ENCODE results near the gene SAXO1. TPM values are rescaled to one million over a fixed set of nuclear protein-coding genes. Genes with fewer than 3 reads are reported as not detected.

The SAXO1 gene
- total and polyA plus RNA-seq, 4 donors = 0.08 to 0.20 (median 0.13) TPM

DNA sequence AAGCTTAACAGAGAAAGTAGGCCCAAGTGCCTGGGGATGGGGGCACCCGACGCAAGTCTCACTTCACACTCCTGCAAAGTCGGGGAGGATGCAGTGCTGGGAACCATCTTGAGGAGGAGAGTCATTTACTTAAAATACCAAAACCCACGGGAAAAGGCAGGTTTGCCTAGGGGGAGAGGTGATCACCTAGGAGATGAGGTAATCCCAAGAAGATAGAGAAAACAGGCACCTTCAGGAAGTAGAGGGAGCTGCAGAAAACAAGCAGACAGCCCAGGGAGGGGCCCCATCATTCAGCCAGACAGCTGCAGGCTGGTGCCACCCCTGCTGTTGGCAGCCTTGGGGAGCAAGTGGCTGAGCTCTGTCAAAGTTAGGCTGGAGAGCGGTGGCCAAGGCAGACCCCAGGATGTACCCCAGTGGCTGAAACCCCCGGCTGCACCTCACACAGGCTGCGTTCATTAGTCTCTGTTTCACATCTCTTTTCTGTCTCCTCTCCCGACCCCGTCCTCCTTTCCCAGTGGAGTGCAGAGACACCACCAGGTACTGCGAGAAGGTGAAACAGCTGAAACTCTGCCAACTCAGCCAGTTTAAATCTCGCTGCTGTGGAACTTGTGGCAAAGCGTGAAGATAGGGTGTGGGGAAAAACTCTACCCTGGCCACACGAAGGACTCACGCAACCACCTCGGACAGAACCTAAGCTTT is 124.9 kb downstream of the SAXO1 start:
- peaks cover 13% of the 10 kb centered on the region for H3K4me1 ChIP-seq (ENCODE audit: control insufficient read depth, insufficient read depth, low read length)
- no peak overlapping the region for H3K27ac ChIP-seq (ENCODE audit: low read depth, low read length)
- DNase-seq (ENCODE audit: low read depth in 4 of 6, low spot score in 6 of 6) = no peak
- no peak overlapping the region for H3K4me3 ChIP-seq (ENCODE audit: low read depth, low read length)
- 74% methylated on average over 8 of the region's 15 CpGs for WGBS (ENCODE audit: insufficient coverage)
- H3K9me3 ChIP-seq (ENCODE audit: control insufficient read depth, insufficient read depth, low read length) = no peaks in the 10 kb centered on the region
- peaks cover 27% of the 10 kb centered on the region for H3K36me3 ChIP-seq (ENCODE audit: control insufficient read depth, insufficient read depth, low read length)
- H3K27me3 ChIP-seq (ENCODE audit: control insufficient read depth, insufficient read depth, low read length) = no peaks in the 10 kb centered on the region

DNA sequence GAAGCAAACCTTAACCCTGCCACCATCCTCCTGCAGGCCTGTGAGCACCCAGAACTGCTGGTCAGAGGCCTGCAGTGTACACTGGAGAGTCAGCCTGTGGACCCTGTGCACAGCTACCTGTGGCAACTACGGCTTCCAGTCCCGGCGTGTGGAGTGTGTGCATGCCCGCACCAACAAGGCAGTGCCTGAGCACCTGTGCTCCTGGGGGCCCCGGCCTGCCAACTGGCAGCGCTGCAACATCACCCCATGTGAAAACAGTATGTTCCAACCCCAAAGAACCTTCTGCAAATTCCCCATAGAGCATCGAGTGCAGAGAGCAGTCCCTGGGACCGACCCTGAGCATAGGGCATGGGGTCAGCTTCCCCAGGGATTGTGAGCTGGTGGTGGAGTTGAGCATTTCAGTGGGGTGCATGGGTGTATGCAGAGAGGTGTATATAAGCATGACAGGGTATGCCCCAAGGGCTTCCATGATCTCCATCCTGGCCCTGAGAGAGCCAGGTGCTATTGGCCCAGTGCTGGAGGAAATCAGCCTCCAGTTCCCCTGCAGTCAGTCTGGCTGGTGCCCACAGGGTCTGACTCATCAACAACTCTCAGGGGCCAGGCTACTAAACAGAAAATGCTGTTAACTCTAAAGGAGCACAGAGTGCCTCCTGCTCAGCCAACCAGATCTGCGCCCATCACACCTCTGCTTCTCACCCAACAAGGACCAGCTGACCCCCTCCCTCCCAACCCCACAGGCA is 126.2 kb downstream of the SAXO1 start:
- Histone ChIP-seq H3K4me3 (ENCODE audit: low read depth, low read length) (no peak overlapping the region), H3K9me3 (ENCODE audit: control insufficient read depth, insufficient read depth, low read length) (no peaks in the 10 kb centered on the region), H3K4me1 (ENCODE audit: control insufficient read depth, insufficient read depth, low read length) (peaks cover 13% of the 10 kb centered on the region), H3K27me3 (ENCODE audit: control insufficient read depth, insufficient read depth, low read length) (no peaks in the 10 kb centered on the region), H3K27ac (ENCODE audit: low read depth, low read length) (no peak overlapping the region), H3K36me3 (ENCODE audit: control insufficient read depth, insufficient read depth, low read length) (peaks cover 27% of the 10 kb centered on the region)
- no peak for DNase-seq (ENCODE audit: low read depth in 4 of 6, low spot score in 6 of 6)
- 98% methylated on average over 6 of the region's 9 CpGs for WGBS (ENCODE audit: insufficient coverage)

DNA sequence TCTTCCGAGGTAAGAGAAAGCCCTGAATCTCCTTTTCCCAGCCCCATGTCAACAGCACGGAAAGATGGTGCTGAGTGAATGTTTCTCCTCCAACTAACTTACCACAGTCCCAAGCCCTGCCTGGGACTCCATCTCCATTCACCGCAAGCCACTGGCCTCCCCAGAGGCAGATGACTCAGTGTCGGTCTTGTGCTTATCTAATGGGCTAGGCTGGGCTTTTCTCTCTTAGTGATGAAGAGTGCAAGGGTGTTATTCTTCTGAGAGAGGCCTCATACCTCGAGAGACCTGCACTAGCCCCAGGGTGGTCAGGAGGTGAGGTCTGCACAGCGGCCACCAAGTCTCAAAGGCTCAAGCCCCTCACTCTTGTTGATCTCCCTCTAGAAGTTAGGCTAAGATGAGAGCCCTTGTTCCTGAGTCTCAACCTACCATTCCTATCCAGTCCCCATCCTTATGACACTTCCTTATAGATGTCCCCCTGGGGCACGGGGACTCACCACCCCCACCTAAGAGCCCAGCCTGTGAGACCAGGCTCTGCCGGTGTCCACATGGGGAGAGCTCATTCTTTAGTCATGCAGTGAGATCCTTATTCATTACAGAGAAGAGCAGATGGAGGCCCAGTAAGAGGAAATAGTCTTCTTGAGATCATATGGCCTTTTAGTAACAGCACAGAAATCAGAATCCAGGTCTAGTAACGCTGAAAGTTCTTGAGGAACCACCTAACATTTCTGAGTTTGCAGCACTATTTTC is 127.0 kb downstream of the SAXO1 start:
- WGBS (ENCODE audit: insufficient coverage) = 92% methylated on average over 3 of the region's 9 CpGs
- no peak overlapping the region for H3K27ac ChIP-seq (ENCODE audit: low read depth, low read length)
- no peak overlapping the region for H3K4me3 ChIP-seq (ENCODE audit: low read depth, low read length)
- no peak for DNase-seq (ENCODE audit: low read depth in 4 of 6, low spot score in 6 of 6)
- H3K27me3 ChIP-seq (ENCODE audit: control insufficient read depth, insufficient read depth, low read length) = no peaks in the 10 kb centered on the region
- peaks cover 9% of the 10 kb centered on the region for H3K4me1 ChIP-seq (ENCODE audit: control insufficient read depth, insufficient read depth, low read length)
- peaks cover 27% of the 10 kb centered on the region for H3K36me3 ChIP-seq (ENCODE audit: control insufficient read depth, insufficient read depth, low read length)
- no peaks in the 10 kb centered on the region for H3K9me3 ChIP-seq (ENCODE audit: control insufficient read depth, insufficient read depth, low read length)

DNA sequence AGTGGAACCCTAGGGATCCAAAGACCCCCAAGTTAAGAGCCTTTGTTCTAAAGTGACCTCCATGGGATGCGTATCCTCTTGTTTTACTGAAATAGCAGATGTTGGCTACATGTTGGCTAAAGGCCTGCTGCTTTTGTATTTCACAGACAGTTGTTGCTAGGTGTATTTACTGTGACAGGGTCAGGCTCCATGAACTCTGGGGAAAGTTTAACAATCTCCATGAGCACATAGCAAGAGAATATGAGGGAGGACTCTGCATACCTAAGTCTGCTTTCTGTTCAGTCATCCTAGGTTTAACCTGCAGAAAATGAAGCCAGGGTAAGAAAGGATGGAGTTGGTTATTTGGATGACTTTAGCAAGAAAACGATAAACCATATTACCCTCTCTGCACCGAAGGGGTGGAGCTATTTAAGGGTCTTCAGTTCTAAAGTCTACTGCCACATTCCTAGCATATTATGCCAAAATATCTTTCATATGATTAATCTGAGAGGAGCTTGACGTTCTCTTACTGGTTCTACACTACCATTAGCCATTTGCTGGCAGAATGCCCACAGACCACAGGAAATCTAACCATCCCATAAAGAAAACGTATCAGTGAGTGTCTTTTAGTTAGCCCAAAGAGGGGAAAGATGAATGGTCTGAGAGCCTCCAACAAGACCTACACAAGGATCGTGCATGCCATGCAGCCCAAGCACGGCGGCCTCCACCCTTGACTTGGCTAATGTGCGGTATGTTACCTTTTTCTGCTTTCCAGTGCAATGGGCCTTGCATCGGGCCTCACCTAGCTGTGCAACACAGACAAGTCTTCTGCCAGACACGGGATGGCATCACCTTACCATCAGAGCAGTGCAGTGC is 127.8 kb downstream of the SAXO1 start:
- no peak for DNase-seq (ENCODE audit: low read depth in 4 of 6, low spot score in 6 of 6)
- Histone ChIP-seq H3K4me3 (ENCODE audit: low read depth, low read length) (no peak overlapping the region), H3K36me3 (ENCODE audit: control insufficient read depth, insufficient read depth, low read length) (peaks cover 27% of the 10 kb centered on the region), H3K9me3 (ENCODE audit: control insufficient read depth, insufficient read depth, low read length) (no peaks in the 10 kb centered on the region), H3K4me1 (ENCODE audit: control insufficient read depth, insufficient read depth, low read length) (peaks cover 9% of the 10 kb centered on the region), H3K27me3 (ENCODE audit: control insufficient read depth, insufficient read depth, low read length) (no peaks in the 10 kb centered on the region), H3K27ac (ENCODE audit: low read depth, low read length) (no peak overlapping the region)
- 89% methylated on average over 8 of the region's 11 CpGs for WGBS (ENCODE audit: insufficient coverage)

GRCh38 chr9:18903450-18903849 is 129.6 kb downstream of the SAXO1 start:
- no peak overlapping the region for H3K4me3 ChIP-seq (ENCODE audit: low read depth, low read length)
- no CpG with 5 or more reads among the region's 2 CpGs for WGBS (ENCODE audit: insufficient coverage)

GRCh38 chr9:18896531-18897179 is 136.4 kb downstream of the SAXO1 start:
- H3K36me3 ChIP-seq (ENCODE audit: control insufficient read depth, insufficient read depth, low read length) = peaks cover 15% of the 10 kb centered on the region
- H3K4me1 ChIP-seq (ENCODE audit: control insufficient read depth, insufficient read depth, low read length) = no peaks in the 10 kb centered on the region
- peaks cover 11% of the 10 kb centered on the region for H3K9me3 ChIP-seq (ENCODE audit: control insufficient read depth, insufficient read depth, low read length)
- WGBS (ENCODE audit: insufficient coverage) = 100% methylated on average over 1 of the region's 2 CpGs
- H3K27ac ChIP-seq (ENCODE audit: low read depth, low read length) = no peak overlapping the region
- DNase-seq (ENCODE audit: low read depth in 4 of 6, low spot score in 6 of 6) = no peak
- H3K27me3 ChIP-seq (ENCODE audit: control insufficient read depth, insufficient read depth, low read length) = no peaks in the 10 kb centered on the region
- H3K4me3 ChIP-seq (ENCODE audit: low read depth, low read length) = no peak overlapping the region

More at GRCh38 chr9:18903450-18903849, 129.6 kb downstream of the SAXO1 start:
- Histone ChIP-seq H3K27me3 (ENCODE audit: control insufficient read depth, insufficient read depth, low read length) (no peaks in the 10 kb centered on the region), H3K9me3 (ENCODE audit: control insufficient read depth, insufficient read depth, low read length) (no peaks in the 10 kb centered on the region), H3K4me1 (ENCODE audit: control insufficient read depth, insufficient read depth, low read length) (peaks cover 9% of the 10 kb centered on the region), H3K36me3 (ENCODE audit: control insufficient read depth, insufficient read depth, low read length) (peaks cover 17% of the 10 kb centered on the region), H3K27ac (ENCODE audit: low read depth, low read length) (no peak overlapping the region)
- no peak for DNase-seq (ENCODE audit: low read depth in 4 of 6, low spot score in 6 of 6)

GRCh38 chr9:18896004-18896403 is 137.0 kb downstream of the SAXO1 start:
- H3K4me1 ChIP-seq (ENCODE audit: control insufficient read depth, insufficient read depth, low read length) = no peaks in the 10 kb centered on the region
- no peak overlapping the region for H3K27ac ChIP-seq (ENCODE audit: low read depth, low read length)
- peaks cover 15% of the 10 kb centered on the region for H3K36me3 ChIP-seq (ENCODE audit: control insufficient read depth, insufficient read depth, low read length)
- H3K9me3 ChIP-seq (ENCODE audit: control insufficient read depth, insufficient read depth, low read length) = peaks cover 11% of the 10 kb centered on the region
- H3K27me3 ChIP-seq (ENCODE audit: control insufficient read depth, insufficient read depth, low read length) = no peaks in the 10 kb centered on the region
- H3K4me3 ChIP-seq (ENCODE audit: low read depth, low read length) = no peak overlapping the region
- no peak for DNase-seq (ENCODE audit: low read depth in 4 of 6, low spot score in 6 of 6)

DNA sequence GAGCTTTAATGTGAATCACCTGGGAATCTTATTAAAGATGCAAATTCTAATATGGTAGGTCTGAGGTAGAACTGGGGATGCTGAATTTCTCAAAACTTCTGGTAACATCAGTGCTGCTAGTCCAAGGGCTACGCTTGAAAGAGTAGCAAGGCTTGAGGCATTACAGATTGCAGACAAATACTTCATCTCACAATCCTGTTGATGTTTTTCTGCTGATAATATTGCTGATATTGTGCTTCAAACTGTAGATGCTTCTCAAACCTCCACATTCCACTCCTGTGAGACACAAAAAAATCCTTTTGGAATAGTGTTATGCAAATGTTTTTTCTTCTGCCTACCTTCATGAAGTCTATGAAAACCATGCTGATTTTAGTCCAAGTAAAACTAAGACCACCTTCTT is 139.5 kb downstream of the SAXO1 start:
- Histone ChIP-seq H3K4me3 (ENCODE audit: low read depth, low read length) (no peak overlapping the region), H3K9me3 (ENCODE audit: control insufficient read depth, insufficient read depth, low read length) (peaks cover 11% of the 10 kb centered on the region), H3K27ac (ENCODE audit: low read depth, low read length) (no peak overlapping the region), H3K4me1 (ENCODE audit: control insufficient read depth, insufficient read depth, low read length) (peaks cover 6% of the 10 kb centered on the region), H3K36me3 (ENCODE audit: control insufficient read depth, insufficient read depth, low read length) (peaks cover 22% of the 10 kb centered on the region), H3K27me3 (ENCODE audit: control insufficient read depth, insufficient read depth, low read length) (no peaks in the 10 kb centered on the region)
- WGBS (ENCODE audit: insufficient coverage) = no CpG with 5 or more reads among the region's 1 CpG
- no peak for DNase-seq (ENCODE audit: low read depth in 4 of 6, low spot score in 6 of 6)

- H3K4me3 ChIP-seq (ENCODE audit: low read depth, low read length) = no peak overlapping the region
- WGBS (ENCODE audit: insufficient coverage) = no CpG with 5 or more reads among the region's 4 CpGs
- H3K27ac ChIP-seq (ENCODE audit: low read depth, low read length) = no peak overlapping the region
- peaks cover 22% of the 10 kb centered on the region for H3K36me3 ChIP-seq (ENCODE audit: control insufficient read depth, insufficient read depth, low read length)
- H3K27me3 ChIP-seq (ENCODE audit: control insufficient read depth, insufficient read depth, low read length) = no peaks in the 10 kb centered on the region
- H3K4me1 ChIP-seq (ENCODE audit: control insufficient read depth, insufficient read depth, low read length) = peaks cover 9% of the 10 kb centered on the region
- no peak for DNase-seq (ENCODE audit: low read depth in 4 of 6, low spot score in 6 of 6)
- peaks cover 11% of the 10 kb centered on the region for H3K9me3 ChIP-seq (ENCODE audit: control insufficient read depth, insufficient read depth, low read length)
Observed at GRCh38 chr9:18893046-18893445, 140.0 kb downstream of the SAXO1 start.
